ENCODE measurements around the gene CERK. TPM values are rescaled to one million over a fixed set of nuclear protein-coding genes. Genes with fewer than 3 reads are reported as not detected.

CERK gene
- polyA plus RNA-seq, 1 donor from 2014 or later = 57.4 TPM

- no peaks in the 10 kb centered on the region for H3F3A ChIP-seq (ENCODE audit: insufficient read depth, low read length, poor library complexity, severe bottlenecking)
- H3K9me3 ChIP-seq (ENCODE audit: low read length) = no peaks in the 10 kb centered on the region
- H3K27ac ChIP-seq (ENCODE audit: low read length) = no peak overlapping the region
- TF ChIP-seq EP300 (conservative IDR thresholded peaks at IDR 0.05; ENCODE audit: poor library complexity, severe bottlenecking) (no peak), CTCF (IDR thresholded peaks at IDR 0.05; ENCODE audit: poor library complexity, severe bottlenecking) (no peak)
- no peaks in the 10 kb centered on the region for H3K27me3 ChIP-seq (ENCODE audit: insufficient read depth, low read depth, low read length)
- H3K9me2 ChIP-seq (ENCODE audit: insufficient read depth, low read length) = no peaks in the 10 kb centered on the region
- peak overlapping the region; percentile 34 for H3K4me2 ChIP-seq (ENCODE audit: low read length)
- peaks cover 35% of the 10 kb centered on the region for H3K79me2 ChIP-seq (replicated peaks; ENCODE audit: insufficient read depth, low read length)
- H4K20me1 ChIP-seq (ENCODE audit: insufficient read depth) = no peaks in the 10 kb centered on the region
- no peaks in the 10 kb centered on the region for H3K36me3 ChIP-seq (ENCODE audit: insufficient read depth, low read length)
- no peak overlapping the region for H2AFZ ChIP-seq (ENCODE audit: low read depth, low read length)
- no peak overlapping the region for H3K9ac ChIP-seq (ENCODE audit: low read length)
- peak overlapping the region; percentile 88 for H3K4me3 ChIP-seq (ENCODE audit: low read length)
These were observed 1.3 kb downstream of the CERK start for GRCh38 chr22:46736705-46737104.

- Histone ChIP-seq H3K79me2 (replicated peaks; ENCODE audit: insufficient read depth, low read length) (peaks cover 35% of the 10 kb centered on the region), H4K20me1 (ENCODE audit: insufficient read depth) (no peaks in the 10 kb centered on the region), H3K9ac (ENCODE audit: low read length) (no peak overlapping the region), H3K27ac (ENCODE audit: low read length) (no peak overlapping the region), H3K4me2 (ENCODE audit: low read length) (no peak overlapping the region), H3F3A (ENCODE audit: insufficient read depth, low read length, poor library complexity, severe bottlenecking) (no peaks in the 10 kb centered on the region), H3K9me3 (ENCODE audit: low read length) (no peaks in the 10 kb centered on the region), H3K27me3 (ENCODE audit: insufficient read depth, low read depth, low read length) (no peaks in the 10 kb centered on the region), H2AFZ (ENCODE audit: low read depth, low read length) (no peak overlapping the region), H3K4me3 (ENCODE audit: low read length) (peak overlapping the region; percentile 88), H3K36me3 (ENCODE audit: insufficient read depth, low read length) (no peaks in the 10 kb centered on the region), H3K9me2 (ENCODE audit: insufficient read depth, low read length) (no peaks in the 10 kb centered on the region)
- TF ChIP-seq POLR2AphosphoS5 (IDR thresholded peaks at IDR 0.05) = no peak
- TF ChIP-seq EZH2 (IDR thresholded peaks at IDR 0.05; ENCODE audit: borderline replicate concordance, insufficient read depth, low read length, poor library complexity, severe bottlenecking) = no peak
- TF ChIP-seq REST (IDR thresholded peaks at IDR 0.05; ENCODE audit: borderline replicate concordance) = no peak
- TF ChIP-seq SMC3 (conservative IDR thresholded peaks at IDR 0.05; ENCODE audit: poor library complexity) = no peak
- no peak for TF ChIP-seq RAD21 (conservative IDR thresholded peaks at IDR 0.05)
- TF ChIP-seq EP300 (conservative IDR thresholded peaks at IDR 0.05; ENCODE audit: poor library complexity, severe bottlenecking) = no peak
- no peak for TF ChIP-seq MXI1 (conservative IDR thresholded peaks at IDR 0.05; ENCODE audit: poor library complexity, severe bottlenecking)
- no peak for TF ChIP-seq CTCF (IDR thresholded peaks at IDR 0.05; ENCODE audit: poor library complexity, severe bottlenecking)
- no peak for TF ChIP-seq TAF1 (IDR thresholded peaks at IDR 0.05; ENCODE audit: low read depth)
These were observed 2.1 kb downstream of the CERK start for GRCh38 chr22:46735747-46736608.
